HG02678 (cell line): Measurements from ENCODE around the gene RRH.
A peak's percentile ranks its signal among the peaks of the same experiment; 100 is the strongest.
"Not testable (repeated sequence)": the region's sequence is repeated elsewhere in the genome, so short reads cannot be mapped to it uniquely, and the experiment has no call there.

ENCODE experiments used
- ATAC-seq: cut with Tn5 transposase; IDR thresholded peaks from one replicate; pipeline ENCODE4 v1.9.1; 2021; ENCODE audit warnings: mild to moderate bottlenecking, moderate library complexity; ENCODE audit not compliant: unreplicated experiment

Gene RRH

GRCh38 chr4:109846395-109847098 lies 18.8 kb downstream of the RRH start:
- ATAC-seq: no peak

DNA sequence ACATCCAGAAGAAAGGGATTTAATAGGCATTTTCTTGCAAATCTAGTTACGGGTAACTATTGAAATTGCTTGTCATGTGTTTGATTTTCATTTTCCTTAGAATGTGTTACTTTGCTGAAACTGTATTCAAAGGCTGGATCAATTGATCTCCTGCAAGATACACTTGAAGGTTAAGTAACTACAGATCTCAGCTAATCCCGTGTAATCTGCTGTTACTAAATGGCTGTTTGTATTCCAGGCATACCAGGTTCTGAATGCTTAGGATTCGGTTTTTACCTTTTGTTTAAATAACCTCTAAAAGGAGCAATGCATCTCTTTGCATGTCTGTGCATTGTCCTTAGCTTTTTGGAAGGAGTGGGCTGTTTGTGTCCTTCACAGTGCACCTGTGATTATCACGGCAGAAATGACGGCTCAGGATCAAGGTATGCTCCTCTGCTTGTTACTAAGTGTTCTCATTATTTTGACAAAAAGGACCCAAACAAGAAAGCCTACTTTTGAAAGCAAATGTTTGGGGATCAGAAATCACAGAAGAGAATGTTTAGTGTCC lies 20.2 kb downstream of the RRH start, which contains the start of gene LRIT3:
LRIT3 (plus strand) TSS at position 212 of the 547 bp plus-strand sequence; CDS start at position 307, 95 bp downstream.
- no peak for ATAC-seq

DNA sequence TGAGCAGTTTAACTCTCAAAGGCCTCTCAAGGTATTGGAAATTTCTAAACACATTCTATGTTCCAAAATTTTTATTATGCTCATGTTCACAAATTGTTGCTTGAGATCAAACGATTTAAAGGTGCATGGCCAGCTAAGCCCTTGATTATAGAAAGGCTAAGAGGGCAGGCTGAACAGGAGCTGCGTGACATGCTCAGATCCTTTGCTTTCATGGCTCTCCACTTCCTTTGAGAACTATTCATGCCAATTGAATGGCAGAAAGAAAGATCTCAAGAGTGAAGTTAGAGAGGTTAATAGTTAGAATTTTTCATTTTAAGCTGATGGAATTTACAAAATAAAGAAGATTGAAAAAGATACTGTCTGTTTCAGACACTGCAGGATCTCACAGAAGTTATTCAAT lies 20.7 kb downstream of the RRH start:
- ATAC-seq: no peak

DNA sequence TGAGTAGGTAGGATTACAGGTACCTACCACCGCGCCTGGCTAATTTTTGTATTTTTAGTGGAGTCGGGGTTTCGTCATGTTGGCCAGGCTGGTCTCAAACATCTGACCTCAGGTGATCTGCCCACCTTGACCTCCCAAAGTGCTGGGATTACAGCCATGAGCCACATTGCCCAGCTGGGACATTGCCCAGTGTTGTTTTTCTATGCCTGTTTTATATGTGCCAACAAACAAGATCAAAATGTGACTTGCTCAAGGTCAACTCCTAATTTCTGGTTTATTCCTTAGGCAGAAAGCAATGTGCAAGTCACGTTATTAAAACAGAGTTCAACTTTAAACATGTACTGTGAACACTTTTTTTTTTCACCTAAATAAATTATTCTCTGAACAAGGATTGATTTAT lies 22.8 kb downstream of the RRH start:
- ATAC-seq: no peak

- ATAC-seq: not testable (repeated sequence)
Measured at GRCh38 chr4:109859426-109860300, 31.9 kb downstream of the RRH start.

GRCh38 chr4:109861271-109861670 lies 33.5 kb downstream of the RRH start:
- ATAC-seq: no peak

GRCh38 chr4:109861916-109862511 lies 34.2 kb downstream of the RRH start:
- ATAC-seq: no peak

GRCh38 chr4:109864134-109864533 lies 36.4 kb downstream of the RRH start:
- no peak for ATAC-seq

- ATAC-seq: no peak
Measured at GRCh38 chr4:109870061-109870460, 42.3 kb downstream of the RRH start.

DNA sequence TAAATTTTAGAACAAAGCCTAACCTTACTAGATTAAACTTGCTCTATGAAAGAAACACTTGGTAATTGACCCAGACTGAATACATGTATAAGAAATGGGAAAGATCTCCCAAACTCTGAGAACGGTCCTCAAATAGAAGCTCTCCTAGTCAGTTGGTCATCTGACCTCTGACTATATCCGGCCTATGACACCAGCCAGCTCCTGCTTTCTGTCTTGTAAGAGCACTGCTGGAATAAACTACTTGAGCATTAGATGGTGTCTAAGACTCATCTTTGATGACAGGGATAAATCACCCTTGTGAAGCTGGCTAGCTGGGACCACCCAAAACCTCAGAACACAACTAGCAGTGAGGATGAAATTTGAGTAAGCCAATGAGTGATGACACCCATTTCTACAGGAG lies 44.3 kb downstream of the RRH start:
- no peak for ATAC-seq

DNA sequence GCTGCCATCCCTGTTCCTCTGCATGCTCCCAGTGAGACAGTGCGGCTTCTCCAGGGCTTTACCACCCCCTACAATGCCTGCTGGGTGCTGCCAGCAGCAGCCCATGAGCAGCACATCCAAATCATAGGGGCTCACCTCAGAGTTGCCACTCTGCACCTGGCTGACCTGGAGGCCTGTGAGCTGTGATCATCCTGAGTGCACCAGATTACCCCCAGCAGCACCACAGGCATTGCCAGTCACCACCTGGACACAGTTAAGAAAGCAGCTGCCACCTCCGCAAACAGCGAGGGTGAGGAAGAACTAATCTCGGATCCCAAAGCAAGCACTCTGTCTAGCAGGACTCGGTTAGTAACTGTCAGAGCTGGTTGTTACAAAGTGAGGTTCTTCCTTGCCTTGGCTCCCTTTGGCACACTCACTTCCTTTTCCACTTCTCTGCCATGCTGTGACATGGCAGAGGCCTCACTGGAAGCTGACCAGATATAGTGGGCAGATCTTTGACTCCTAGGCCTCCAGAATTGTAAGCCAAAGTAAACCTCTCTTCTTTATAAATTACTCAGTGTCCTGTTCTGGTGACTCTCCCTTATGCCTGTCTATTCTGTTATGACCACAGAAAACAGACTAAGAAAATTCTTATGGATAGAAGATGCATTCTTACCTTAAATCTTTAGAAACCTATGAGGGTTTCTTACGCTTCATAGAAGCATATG lies 45.3 kb downstream of the RRH start:
- no peak for ATAC-seq

- ATAC-seq: no peak
Measured at GRCh38 chr4:109873791-109874514, 46.2 kb downstream of the RRH start.

GRCh38 chr4:109875106-109875505 lies 47.3 kb downstream of the RRH start:
- no peak for ATAC-seq

GRCh38 chr4:109875553-109875952 lies 47.8 kb downstream of the RRH start:
- ATAC-seq: not testable (repeated sequence)

DNA sequence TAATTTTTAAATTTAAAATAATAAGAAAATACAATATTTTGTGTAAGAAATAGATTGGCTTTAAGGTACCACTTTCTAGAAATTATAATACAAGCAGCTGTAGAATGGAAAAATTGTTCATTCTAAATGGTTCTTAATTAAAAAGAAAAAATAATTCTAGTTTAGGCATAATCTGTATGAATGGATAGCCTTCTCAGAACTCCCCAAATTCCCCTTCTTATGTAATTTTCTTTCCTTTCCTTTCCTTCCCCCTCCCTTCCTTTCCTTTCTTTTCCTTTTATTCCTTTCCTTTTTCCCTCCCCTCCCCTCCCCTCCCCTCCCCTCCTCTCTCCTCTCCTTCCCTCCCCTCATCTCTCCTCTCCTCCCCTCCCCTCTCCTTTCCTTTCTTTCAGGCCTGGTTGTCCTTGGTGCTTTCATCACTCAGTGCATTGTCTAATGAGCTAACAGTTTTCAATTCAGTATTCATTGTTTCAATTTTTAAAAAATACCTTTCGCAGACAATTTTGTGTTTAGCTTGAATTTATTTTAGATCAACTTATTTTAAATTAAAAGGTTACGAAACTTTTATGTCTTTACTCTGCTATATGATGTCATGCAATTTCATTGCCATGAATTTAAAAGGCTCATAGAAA lies 49.0 kb downstream of the RRH start:
- no peak for ATAC-seq

- ATAC-seq: peak; percentile 67
Measured at GRCh38 chr4:109877400-109877799, 49.6 kb downstream of the RRH start.

GRCh38 chr4:109878355-109878754 lies 50.6 kb downstream of the RRH start:
- ATAC-seq: no peak

- no peak for ATAC-seq
Measured at GRCh38 chr4:109879081-109879480, 51.3 kb downstream of the RRH start.

DNA sequence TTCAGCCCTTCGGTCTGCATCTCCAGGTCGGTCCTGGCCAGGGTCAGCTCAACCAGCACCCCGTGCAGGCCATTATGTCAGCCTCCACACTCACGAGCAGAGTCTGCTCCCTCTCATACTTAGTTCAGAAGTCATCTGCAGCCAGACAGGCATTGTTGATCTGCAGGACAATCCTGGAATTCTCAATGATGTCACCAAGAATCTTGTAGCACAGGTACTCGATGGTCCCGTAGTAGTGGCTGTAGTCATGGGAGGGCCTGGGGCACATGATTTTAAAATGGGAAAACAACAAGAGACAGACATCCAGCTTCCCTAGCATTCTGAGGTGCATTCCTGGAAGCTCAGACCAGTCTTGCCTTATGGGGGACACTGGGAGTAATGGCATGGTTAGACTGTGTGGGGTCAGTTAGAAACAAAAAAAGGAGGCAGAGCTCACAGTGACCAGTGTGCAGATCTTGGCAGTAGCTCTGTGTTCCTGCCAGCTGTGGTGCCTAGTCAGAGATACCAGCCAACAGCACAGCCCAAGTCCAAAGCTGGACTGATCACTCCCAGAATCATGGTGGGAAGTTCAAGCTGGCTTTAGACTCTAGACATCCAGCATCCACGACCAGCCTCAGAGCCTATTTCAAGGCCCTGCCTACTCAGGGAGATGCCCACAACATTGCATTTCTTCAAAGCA lies 52.0 kb downstream of the RRH start:
- ATAC-seq: no peak
